ENCODE data around the gene LSM14A.
"Not testable (repeated sequence)": the region's sequence is repeated elsewhere in the genome, so short reads cannot be mapped to it uniquely, and the experiment has no call there.

LSM14A gene

DNA sequence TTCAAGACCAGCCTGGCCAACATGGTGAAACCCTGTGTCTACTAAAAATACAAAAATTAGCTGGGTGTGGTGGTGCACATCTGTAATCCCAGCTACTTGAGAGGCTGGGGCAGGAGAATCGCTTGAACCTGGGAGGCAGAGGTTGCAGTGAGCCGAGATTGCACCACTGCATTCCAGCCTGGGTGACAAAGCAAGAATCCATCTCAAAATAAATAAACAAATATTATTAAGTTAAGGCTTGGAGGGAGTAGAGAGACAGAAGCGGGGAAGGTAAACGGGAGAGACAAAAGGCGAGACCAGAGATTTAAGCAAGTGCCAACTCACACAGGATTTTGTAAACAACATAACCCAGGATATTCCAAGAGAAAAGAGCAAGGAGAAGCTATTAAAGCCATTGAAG is 12.8 kb upstream of the LSM14A start:
- DNase-seq: not testable (repeated sequence)

DNA sequence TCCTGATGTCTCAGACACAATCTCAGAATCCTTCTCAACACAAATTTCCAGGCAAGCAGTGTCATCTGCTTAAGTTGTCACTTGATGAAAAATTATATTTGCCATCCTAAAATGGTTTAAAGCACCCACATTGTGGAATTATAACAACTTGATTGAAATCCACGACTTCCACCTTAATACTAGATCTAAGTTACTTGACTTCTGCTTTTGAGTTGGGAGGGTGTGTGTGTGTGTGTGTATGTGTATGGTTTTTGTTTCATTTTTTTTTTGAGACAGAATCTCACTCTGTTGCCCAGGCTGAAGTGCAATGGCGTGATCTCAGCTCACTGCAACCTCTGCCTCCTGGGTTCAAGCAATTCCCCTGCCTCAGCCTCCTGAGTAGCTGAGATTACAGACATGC is 10.4 kb upstream of the LSM14A start:
- DNase-seq: not testable (repeated sequence)

DNA sequence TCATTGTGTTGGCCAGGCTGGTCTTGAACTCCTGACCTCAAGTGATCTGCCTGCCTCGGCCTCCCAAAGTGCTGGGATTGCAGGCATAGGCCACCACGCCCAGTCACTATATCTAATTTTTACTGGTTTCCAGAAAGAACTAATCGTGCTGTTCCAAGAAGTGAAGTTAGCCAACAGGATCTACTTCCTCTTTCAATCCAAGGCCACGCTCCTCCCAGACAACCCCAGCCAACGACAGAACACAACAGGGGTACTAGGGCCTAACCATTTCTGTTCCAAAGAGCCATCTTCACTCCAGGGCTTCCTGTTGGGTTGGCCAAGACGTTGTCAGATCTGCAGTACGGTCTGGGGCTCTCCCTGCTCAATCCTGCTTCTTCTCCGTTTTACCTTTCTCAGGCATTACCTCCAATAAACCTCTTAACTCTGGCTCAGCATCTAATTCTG is 7.0 kb upstream of the LSM14A start:
- peak; percentile 36 for DNase-seq

DNA sequence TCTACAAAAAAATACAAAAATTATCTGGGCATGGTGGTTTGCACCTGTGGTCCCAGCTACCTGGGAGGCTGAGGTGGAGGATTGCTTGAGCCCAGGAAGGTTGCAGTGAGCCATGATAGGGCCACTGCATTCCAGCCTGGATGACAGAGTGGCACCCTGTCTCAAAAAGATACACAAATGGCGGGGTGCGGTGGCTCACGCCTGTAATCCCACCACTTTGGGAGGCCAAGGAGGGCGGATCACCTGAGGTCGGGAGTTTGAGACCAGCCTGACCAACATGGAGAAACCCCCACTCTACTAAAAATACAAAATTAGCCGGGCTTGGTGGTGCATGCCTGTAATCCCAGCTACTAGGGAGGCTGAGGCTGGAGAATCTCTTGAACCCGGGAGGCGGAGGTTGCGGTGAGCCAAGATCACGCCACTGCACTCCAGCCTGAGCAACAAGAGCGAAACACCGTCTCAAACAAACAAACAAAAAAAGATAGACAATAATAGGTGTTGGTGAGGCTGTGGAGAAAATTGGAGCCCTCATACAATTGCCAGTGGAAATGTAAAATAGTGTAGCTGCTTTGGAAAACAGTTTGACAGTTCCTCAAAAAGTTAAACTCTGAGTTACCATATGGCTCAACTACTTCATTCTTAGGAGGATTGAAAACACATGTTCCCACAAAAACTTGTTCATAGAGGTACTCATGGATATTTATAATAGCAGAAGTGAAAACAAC is 2.7 kb upstream of the LSM14A start:
- not testable (repeated sequence) for DNase-seq

DNA sequence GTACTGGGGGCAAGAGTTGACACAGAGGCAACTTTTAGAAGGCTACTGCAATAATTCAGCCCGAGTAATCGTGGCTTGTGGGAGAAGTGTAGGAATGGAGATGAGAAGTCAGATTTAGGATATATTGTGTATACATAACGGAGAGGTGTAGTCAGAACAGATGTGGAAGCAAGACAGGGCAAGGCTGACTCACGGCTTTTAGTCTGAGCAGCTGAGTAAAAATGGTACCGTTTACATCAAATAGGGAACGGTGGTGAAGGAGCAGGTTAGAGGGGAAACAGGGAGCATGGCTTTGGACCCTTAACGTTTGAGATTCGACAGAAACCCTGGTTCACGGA is 796 bp upstream of the LSM14A start:
- DNase-seq: no peak

DNA sequence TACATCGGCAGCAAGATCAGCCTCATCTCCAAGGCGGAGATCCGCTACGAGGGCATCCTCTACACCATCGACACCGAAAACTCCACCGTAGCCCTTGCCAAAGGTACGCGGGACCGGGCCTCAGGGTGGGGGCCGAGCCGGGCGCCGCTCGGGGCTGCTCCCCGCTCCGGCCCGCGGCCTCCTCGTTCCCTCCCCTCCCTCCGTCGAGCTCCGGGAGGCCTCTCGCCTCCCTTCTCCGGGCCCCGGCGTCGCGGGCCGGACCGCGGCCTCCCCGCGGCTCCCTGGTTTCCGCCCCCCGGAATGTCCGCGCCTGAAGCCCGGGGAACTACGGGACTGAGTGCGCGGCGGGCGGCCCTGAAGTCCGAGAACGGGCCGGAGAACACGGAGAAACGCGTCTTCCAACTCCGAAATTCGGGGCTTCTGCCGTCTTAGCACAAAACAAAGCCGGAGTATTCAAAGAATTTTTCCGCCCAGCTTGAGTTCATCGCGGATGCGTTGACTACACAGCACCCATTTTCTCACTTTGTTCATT is 423 bp downstream of the LSM14A start:
- peak; percentile 57 for DNase-seq

DNA sequence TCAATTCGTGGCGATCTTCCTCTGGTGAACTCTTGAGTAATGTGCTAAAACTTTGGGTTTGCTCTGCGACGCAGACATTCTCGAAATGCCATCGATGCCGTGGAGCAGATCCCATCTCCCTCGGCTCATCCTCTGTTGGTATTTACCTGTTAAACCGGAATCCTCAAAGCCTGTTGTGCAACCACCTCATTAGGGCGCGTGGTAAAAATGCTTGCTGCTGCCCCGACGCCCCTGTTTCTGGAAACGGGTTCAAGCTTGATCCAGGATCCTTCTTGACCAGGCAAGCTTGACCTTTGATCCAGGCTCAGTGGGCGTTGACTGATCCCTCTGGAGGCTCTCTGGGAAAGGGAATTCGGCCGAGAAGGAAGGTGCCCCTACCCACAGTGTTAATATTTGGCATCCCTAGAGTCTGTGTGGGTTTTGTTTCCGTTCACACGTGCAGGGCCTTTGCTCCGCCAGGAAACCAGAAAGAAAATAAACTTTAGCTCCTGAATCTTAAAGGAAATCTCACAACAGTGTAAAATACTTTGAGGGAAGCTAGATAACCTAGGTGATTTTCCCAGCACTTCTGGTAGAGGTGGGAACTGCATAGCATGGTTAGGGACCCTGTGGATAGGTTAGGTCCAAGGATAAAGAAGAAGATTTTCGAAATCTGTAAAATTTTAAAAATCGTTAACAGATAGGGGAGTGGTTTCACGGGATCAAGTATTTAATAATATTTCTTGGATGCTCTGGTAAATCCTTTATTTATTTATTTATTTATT is 1.1 kb downstream of the LSM14A start:
- peak; percentile 59 for DNase-seq

DNA sequence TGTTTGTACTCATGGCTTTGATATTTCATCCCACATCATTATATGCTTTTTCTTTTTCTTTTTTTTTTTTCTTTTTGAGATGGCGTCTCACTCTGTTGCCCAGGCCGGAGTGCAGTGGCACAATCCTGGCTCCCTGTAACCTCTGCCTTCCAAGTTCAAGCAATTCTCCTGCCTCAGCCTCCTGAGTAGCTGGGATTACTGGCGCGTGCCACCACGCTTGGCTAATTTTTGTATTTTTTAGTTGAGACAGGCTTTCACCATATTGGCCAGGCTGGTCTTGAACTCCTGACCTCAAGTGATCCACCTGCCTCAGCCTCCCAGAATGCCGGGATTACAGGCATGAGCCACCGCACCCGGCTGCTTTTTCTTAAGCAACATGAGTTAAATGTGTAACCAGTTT is 2.9 kb downstream of the LSM14A start:
- DNase-seq: not testable (repeated sequence)

DNA sequence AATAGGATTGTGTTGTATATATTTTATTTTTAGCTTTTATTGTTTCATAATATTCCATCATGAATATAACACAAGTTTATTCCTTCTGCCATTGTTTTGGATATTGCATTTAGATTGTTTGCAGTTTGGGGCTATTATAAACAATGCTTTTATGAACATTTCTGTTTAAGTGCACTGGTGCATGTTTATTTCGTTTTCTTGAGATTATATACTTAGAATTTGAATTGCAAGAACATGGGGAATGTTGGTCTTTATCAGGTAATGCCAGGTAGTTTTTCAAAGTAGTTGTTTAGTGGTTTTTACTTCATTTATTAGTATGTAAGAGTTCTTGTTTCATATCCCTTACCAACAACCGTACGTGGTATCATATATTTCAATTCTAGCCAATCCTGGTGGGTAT is 4.3 kb downstream of the LSM14A start:
- no peak for DNase-seq

DNA sequence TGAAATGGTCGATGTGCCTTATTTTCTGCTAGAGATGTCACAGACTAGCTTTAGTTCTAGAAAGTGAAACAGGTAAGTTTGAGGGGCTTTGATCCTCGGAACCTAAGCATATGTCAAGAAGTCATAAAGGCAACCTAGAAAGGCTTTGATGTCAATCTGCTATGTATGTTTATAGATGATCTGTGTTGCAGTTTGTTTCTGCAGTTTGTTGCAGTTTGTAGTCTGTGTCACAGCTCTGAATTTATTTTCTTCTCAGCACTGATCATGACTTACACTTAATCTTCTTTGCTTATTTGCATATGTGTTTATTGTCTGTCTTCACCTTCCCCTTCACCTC is 5.9 kb downstream of the LSM14A start:
- DNase-seq: no peak

DNA sequence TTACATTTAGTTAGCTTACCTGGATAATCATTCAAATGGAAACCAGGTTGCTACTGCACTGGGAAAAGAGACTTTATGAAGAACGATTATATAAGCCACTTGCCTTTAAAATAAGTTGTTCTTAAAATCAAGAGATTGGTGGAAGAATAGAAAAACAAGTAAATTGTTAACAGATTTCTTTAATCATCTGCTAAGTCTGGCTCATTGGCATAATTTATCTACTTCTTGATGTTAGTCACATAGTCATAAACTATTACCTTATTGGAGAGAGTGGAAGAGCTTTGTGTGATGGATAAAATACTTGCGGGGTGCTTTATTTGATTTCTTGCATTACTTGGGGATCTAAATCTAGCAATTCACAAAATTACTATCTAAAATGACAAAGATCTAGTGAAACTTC is 6.8 kb downstream of the LSM14A start:
- DNase-seq: no peak

DNA sequence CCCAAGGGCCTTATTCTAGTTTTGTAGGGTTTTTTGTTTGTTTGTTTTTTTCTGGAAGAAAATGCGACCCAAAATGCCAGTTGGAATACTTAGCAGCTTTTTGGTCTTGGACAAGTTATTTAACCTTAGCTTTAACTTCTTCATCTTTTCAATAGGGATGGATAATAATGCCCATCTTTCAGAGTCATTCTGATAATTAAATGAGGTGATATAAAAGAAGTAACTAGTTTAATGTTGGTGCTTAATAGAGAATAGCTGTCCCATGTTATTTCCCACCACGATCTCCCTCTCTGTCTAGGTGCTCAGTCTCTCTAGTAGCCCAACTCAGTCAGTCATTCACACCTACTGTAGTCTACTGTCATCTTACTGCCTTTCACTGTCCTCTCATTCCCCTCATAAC is 8.0 kb downstream of the LSM14A start:
- DNase-seq: no peak

DNA sequence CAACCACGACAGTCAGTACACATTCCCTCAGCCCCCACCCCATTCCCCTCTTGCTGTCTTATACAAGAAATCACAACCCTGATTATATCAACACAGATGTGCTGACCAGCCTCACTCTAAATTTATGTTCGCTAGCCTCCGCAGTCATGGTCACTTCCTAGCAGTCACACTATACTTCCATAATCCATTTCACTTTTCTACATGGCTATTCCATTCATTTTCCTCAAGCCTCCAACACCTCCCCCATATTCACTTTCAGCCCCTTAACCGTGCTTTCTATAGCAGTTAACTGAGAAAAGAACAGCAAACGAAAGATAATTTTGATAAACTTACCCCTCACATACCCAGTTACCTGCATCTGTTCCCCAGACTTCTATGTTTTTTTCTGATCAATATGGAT is 8.4 kb downstream of the LSM14A start:
- no peak for DNase-seq

DNA sequence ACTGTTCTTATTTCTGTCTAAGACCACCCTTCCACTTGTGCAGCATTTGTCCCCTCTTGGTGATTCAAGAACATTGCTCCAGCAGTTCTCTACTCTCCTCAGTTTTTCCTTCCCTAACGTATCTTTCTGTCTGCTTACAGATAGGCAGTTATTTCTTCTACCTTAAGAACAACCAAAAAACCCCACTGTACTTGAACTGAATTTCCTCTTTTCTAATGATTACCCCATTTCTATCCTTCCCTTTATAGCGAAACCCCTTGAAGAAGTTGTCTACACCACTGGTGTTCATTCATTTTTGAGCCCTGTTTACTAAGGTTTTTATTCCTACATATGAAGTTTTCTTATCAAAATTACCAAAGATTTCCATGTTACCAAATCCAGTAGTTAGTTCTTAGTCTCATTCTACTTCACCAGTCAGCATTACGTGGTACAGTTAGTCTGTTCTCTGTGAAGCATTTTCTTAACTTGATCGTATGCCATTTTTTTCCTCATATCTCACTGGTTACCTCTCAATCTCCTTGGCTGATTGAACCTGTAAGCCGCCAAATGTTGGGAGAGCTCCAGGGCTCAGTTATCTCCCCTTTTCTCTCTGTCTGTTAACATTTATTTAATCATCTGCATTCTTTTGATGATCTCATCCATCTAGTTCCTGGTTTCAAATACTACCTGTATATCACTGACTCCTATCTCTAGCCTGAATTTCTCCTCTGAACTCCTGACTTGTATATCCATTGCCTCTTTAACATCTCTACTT is 9.0 kb downstream of the LSM14A start:
- DNase-seq: peak; percentile 29

DNA sequence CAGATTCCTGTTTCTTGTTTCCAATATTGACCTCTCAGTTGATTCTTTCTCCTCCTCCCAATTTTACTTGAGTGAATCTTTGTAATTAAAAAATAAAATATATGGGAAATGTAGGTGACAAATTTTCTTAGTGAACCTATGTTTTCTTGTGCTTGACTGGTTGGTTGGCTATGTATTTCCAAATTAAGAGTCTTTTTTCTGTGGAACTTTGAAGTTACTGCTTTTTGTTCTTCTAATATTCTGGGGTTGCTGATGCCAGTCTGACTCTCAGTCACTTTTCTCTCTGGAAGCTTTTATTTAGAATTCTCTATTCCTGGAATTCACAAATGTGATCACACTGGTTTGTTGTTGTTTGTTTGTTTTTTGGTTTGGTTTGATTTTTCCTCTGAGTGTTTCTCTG is 9.8 kb downstream of the LSM14A start:
- DNase-seq: no peak

DNA sequence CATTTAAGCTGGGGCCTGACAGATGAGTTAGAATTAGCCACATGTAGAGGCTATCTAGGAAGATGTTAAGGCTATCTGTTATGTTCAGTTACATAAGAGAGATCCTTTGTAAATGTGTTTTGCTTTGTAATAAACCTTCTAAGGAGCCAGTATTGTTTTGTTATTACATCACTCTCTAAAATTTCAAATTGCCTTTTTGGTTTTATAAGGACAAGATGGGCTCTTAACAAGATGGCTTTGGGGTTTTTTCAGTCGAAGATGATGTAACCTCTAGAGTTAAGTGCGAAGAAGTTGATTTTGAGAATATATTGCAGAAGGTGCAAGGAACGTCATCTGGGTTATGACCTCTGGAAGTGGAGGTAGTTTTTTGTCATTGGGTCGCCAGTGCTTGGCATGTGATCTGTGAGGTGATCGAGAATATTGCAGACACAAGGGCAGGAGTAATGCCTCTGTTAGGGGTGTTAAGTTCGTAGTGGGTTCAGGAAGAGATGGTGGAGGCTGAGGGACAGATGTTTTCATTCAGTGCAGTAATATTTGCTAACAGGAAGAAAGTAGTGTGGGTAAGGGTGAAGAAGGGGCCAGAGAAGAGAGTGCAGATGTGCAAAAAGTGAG is 12.7 kb downstream of the LSM14A start:
- no peak for DNase-seq

DNA sequence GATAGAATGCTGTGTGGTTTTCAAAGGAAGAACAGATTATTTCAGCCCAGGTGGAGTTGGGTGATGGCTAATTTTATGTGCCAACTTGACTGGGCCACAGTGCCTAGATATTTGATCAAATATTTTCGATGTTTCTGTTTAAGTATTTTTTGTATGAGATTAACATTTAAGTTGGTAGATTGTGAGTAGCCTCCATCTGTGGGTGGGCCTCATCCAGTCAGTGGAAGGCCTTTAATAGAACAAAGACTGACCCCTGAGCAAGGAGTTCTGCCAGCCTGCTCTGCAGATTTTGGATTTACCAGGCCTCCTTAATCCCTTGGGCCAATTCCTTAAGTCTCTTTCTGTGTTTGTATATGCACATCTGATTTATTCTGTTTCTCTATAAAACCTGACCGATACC is 13.9 kb downstream of the LSM14A start:
- DNase-seq: no peak

DNA sequence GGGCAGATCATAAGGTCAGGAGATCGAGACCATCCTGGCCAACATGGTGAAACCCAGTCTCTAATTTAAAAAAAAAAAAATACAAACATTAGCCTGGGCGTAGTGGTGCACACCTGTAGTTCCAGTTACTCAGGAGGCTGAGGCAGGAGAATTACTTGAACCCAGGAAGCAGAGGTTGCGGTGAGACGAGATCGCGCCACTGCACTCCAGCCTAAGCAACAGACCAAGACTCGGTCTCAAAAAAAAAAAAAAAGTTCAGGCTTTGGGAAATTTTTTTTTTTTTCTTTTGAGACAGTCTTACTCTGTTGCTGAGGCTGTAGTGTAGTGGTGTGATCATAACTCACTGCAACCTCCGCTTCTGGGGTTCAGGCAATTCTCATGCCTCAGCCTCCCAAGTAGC is 14.7 kb downstream of the LSM14A start:
- DNase-seq: no peak

DNA sequence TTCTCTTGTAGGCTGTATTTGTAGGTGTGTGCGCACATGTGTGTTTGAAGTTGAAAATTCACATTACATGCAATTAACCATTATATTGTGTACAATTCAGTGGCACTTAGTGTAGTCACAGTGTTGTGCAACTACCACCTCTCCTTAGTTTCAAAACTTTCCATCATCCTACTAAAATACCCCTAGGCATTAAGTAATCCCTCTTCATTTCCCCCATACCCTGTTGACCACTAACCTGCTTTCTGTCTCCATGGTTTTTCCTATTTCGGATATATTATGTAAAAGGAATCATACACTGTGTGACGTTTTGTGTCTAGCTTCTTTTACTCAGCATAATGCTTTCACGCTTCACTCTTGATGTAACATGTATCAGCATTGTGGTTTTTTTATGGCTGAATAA is 16.1 kb downstream of the LSM14A start:
- no peak for DNase-seq

DNA sequence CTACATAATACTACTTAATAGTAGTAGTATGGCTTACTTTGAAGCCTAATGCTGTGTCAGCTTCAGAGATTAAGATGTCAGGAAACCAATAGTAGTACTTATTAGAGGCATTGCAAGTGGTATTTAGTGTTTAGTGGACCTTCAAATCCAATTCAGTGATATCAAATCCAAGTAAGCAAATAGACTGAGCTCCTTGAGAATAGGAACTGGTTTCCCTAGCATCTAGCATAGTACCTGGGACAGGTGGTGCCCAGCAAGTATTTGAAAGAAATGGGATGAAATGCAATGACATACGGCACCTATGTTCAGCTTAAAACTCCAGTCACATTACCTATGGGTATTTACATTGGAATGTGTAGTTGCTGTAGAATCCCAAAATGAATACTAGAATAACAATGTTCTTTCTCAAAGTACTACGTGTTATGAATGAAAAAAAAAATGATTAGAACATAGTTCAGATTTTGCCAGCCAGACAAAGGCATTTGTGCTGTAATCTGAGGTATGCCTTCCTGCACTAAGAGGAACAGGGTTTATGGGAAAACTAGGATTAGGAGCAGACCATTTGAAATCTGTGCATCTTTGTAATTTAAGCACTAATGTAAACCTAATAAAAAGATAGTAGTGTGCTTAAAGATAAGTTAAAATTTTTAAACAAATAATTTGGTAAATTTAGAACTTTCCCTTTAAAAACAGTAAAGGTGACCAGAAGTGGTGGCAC is 17.1 kb downstream of the LSM14A start:
- DNase-seq: no peak

DNA sequence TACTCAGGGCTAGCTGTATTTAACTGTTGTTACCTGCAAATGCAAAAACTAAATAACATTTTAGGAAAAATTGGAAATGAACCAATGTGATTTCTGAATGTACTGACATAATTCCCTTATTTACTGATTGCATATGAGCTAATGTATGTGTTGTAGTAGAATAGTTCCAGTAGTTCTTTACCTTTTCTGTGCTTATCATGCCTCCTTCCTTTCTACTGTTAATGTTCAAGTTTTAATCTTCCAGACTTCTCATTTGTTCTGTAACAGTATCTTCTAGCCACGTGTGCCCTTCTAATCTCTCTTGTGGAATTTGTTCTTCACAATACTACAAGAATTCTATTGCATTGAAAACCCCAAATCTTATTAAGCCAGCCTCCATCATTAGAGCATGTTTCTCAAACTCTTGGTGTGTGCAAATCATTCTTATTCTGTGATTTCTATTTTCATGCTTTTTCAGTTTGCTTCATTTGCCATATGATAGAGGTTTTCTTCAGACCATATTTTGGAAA is 17.7 kb downstream of the LSM14A start:
- DNase-seq: no peak

DNA sequence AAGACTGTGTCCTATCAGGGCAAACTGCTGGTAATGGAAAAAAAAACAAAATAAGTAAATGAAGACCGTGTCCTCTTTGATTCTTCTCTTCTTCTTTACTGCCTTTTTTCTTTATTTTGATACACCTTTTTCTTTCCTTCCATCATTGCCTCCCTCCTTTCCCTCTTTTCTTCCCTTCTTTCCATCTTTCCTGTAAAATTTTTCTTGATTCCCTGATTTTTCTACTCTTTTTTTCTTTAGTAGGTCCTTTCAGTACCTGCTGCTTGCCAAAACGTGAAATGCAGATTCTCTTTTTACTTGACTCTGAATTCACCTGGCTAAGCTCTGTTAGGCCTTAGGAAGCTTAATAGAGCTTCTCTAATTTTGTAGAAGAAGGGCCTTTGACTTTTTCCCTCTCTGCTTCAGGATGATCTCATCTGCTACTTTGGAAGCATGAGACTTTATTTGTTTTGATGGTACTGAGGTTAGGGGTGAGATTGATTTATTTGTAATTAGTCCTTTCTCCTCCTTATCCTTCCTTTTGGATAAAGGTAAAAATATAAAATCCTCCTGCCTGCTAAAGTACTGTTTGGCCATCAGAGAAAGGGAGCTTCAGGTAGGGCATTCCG is 19.2 kb downstream of the LSM14A start:
- DNase-seq: no peak
